GM12873 (cell line): ENCODE measurements around the gene SNX15.

Experiments
- CTCF ChIP-seq: IDR thresholded peaks from 2 replicates; pipeline ENCODE4 v1.5.1; 2012; ENCODE audit warnings: low read depth, mild to moderate bottlenecking, moderate library complexity, low read length, control low read depth; ENCODE audit not compliant: insufficient read depth; ENCODE audit errors: missing control alignments

Gene SNX15

DNA sequence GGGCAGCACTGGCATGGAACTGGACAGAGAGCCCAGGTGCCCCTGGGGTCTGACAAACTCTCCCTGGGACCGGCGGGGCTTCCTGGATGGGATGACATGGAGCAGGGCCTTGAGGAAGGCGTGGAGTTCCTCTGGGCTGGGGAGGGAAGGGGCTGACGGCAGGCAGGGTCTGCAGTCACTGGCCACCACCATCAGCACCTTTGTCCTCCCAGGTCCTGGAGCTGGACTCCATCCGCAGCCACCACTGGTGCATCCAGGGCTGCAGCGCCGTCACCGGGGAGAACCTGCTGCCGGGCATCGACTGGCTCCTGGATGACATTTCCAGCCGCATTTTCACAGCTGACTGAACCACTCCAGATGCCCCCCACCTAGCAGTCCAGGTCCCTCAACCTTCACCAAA is 5.7 kb upstream of the SNX15 start:
- TF ChIP-seq CTCF, result no peak

GRCh38 chr11:65026810-65027209 is 429 bp upstream of the SNX15 start:
- TF ChIP-seq CTCF, result no peak

- no peak for TF ChIP-seq CTCF
Measured at GRCh38 chr11:65032216-65032615, 5.0 kb downstream of the SNX15 start.

GRCh38 chr11:65034423-65034822 is 7.2 kb downstream of the SNX15 start:
- TF ChIP-seq CTCF, result no peak

DNA sequence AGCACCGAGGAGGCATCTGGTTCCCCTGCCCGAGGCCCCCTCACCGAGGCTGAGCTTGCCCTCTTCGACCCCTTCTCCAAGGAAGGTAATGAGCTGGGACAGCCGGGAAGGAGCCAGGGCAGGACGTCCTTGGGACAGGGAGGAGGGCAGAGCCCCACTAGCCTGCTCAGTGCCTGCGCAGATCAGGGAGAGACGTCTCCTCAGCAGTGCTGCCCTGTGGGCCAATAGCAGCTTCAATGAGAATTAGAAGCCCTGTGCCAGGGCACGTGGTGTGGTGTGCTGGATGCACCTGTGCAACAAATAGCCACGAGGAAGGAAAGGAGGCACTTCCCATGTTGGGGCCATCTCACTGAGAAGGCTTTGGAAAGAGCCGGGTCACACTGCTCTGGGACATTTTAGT is 8.3 kb downstream of the SNX15 start:
- TF ChIP-seq CTCF, result no peak

DNA sequence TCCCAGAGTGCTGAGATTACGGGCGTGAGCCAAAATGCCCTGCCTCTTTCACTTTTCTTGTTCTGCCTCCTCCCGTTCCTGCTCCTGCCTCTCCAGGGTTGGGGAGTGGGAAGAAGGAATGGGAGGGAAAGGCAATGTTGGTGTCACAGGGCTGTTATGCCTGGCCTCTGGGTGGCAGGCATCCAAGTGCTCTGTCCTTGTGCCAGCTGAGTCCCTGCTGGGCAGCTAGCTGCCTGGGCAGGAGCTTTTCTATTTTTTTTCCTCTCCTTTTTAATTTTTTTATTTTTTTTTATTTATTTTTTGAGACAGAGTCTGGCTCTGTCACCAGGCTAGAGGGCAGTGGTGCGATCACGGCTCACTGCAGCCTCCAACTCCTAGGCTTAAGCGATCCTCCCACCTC is 9.7 kb downstream of the SNX15 start:
- TF ChIP-seq CTCF, result no peak

DNA sequence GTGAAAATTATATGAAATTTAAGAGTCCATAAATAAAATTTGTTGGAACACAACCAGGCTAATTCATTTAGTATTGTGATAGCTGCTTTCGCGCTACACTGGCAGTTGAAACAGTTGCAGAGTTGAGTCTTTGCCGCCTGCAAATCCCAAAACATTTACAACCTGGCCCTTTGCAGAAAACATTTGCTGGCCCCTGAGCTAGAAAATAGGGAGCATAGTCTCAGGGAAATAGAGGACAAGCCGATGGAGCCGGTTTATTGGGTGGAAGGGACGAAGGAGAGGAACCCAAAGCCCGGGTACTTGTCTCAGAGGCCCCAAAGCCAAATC is 13.2 kb downstream of the SNX15 start:
- TF ChIP-seq CTCF, result no peak
